Measurements from ENCODE around the gene CAMTA1. TPM values are rescaled to one million over a fixed set of nuclear protein-coding genes. Genes with fewer than 3 reads are reported as not detected.

The CAMTA1 gene
- polyA plus RNA-seq, 1 donor from 2014 or later = 162 TPM

DNA sequence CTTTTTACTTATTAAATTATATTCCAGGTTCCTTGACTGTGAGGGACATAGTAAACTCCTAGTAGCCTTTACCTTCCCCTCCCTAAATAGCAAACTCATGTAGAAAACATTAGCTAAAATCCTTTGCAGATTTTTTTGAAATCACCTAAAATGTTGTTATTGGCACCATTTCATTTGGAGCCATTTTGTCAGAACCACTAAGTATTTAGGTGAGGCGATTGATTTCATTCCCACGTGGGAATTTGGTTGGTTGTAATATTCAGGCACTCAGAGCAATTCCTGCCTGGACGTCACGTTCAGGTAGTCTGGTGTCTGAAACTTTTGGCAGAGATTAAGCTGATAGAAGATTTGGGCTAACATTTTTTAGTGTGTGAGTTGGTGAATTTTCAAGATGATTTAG lies 84.3 kb downstream of the CAMTA1 start:
- TF ChIP-seq, protein P1, sequence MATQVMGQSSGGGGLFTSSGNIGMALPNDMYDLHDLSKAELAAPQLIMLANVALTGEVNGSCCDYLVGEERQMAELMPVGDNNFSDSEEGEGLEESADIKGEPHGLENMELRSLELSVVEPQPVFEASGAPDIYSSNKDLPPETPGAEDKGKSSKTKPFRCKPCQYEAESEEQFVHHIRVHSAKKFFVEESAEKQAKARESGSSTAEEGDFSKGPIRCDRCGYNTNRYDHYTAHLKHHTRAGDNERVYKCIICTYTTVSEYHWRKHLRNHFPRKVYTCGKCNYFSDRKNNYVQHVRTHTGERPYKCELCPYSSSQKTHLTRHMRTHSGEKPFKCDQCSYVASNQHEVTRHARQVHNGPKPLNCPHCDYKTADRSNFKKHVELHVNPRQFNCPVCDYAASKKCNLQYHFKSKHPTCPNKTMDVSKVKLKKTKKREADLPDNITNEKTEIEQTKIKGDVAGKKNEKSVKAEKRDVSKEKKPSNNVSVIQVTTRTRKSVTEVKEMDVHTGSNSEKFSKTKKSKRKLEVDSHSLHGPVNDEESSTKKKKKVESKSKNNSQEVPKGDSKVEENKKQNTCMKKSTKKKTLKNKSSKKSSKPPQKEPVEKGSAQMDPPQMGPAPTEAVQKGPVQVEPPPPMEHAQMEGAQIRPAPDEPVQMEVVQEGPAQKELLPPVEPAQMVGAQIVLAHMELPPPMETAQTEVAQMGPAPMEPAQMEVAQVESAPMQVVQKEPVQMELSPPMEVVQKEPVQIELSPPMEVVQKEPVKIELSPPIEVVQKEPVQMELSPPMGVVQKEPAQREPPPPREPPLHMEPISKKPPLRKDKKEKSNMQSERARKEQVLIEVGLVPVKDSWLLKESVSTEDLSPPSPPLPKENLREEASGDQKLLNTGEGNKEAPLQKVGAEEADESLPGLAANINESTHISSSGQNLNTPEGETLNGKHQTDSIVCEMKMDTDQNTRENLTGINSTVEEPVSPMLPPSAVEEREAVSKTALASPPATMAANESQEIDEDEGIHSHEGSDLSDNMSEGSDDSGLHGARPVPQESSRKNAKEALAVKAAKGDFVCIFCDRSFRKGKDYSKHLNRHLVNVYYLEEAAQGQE (IDR thresholded peaks at IDR 0.05; ENCODE audit: borderline replicate concordance) = no peak
- no peak for TF ChIP-seq SMC3 (conservative IDR thresholded peaks at IDR 0.05; ENCODE audit: poor library complexity)
- TF ChIP-seq POLR2AphosphoS5 (IDR thresholded peaks at IDR 0.05) = no peak
- TF ChIP-seq EZH2 (IDR thresholded peaks at IDR 0.05; ENCODE audit: borderline replicate concordance, insufficient read depth, low read length, poor library complexity, severe bottlenecking) = no peak
- TF ChIP-seq MXI1 (conservative IDR thresholded peaks at IDR 0.05; ENCODE audit: poor library complexity, severe bottlenecking) = no peak
- no peak for TF ChIP-seq EP300 (conservative IDR thresholded peaks at IDR 0.05; ENCODE audit: poor library complexity, severe bottlenecking)
- TF ChIP-seq TAF1 (IDR thresholded peaks at IDR 0.05; ENCODE audit: low read depth) = no peak
- TF ChIP-seq, protein P2, sequence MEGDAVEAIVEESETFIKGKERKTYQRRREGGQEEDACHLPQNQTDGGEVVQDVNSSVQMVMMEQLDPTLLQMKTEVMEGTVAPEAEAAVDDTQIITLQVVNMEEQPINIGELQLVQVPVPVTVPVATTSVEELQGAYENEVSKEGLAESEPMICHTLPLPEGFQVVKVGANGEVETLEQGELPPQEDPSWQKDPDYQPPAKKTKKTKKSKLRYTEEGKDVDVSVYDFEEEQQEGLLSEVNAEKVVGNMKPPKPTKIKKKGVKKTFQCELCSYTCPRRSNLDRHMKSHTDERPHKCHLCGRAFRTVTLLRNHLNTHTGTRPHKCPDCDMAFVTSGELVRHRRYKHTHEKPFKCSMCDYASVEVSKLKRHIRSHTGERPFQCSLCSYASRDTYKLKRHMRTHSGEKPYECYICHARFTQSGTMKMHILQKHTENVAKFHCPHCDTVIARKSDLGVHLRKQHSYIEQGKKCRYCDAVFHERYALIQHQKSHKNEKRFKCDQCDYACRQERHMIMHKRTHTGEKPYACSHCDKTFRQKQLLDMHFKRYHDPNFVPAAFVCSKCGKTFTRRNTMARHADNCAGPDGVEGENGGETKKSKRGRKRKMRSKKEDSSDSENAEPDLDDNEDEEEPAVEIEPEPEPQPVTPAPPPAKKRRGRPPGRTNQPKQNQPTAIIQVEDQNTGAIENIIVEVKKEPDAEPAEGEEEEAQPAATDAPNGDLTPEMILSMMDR (IDR thresholded peaks at IDR 0.05; ENCODE audit: poor library complexity, severe bottlenecking) = no peak
- TF ChIP-seq RAD21 (conservative IDR thresholded peaks at IDR 0.05) = no peak
- Histone ChIP-seq H3K9me3 (ENCODE audit: low read length) (no peaks in the 10 kb centered on the region), H2AFZ (ENCODE audit: low read depth, low read length) (no peak overlapping the region), H3K27me3 (ENCODE audit: insufficient read depth, low read depth, low read length) (no peaks in the 10 kb centered on the region), H3K9me2 (ENCODE audit: insufficient read depth, low read length) (no peaks in the 10 kb centered on the region), H3K4me3 (ENCODE audit: low read length) (no peak overlapping the region), H3K36me3 (ENCODE audit: insufficient read depth, low read length) (no peaks in the 10 kb centered on the region), H3F3A (ENCODE audit: insufficient read depth, low read length, poor library complexity, severe bottlenecking) (no peaks in the 10 kb centered on the region), H3K27ac (ENCODE audit: low read length) (no peak overlapping the region), H3K79me2 (replicated peaks; ENCODE audit: insufficient read depth, low read length) (peaks cover 7% of the 10 kb centered on the region), H4K20me1 (ENCODE audit: insufficient read depth) (no peaks in the 10 kb centered on the region), H3K9ac (ENCODE audit: low read length) (no peak overlapping the region), H3K4me2 (ENCODE audit: low read length) (no peak overlapping the region)

DNA sequence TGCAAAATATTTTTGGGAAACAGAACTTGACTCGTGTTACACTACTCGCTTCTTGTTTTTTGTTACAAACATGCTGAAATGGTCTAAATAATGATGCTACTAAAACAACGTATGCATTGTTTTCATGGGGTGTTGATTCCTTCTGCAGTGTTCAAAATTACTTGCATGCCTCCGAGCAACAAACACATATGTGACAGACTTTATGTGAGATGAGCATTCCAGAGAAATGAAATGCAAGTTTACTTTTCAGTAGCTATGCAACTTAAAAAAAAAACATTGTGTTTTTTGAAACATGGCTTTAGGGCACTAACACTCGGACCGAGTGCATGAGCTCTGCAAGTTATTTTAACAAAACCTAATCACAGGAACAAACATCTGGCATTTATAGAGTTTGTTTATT lies 84.8 kb downstream of the CAMTA1 start:
- no peaks in the 10 kb centered on the region for H3K36me3 ChIP-seq (ENCODE audit: insufficient read depth, low read length)
- no peaks in the 10 kb centered on the region for H3K27me3 ChIP-seq (ENCODE audit: insufficient read depth, low read depth, low read length)
- peaks cover 7% of the 10 kb centered on the region for H3K79me2 ChIP-seq (replicated peaks; ENCODE audit: insufficient read depth, low read length)
- H3K27ac ChIP-seq (ENCODE audit: low read length) = no peak overlapping the region
- no peak overlapping the region for H3K4me3 ChIP-seq (ENCODE audit: low read length)
- no peak overlapping the region for H2AFZ ChIP-seq (ENCODE audit: low read depth, low read length)
- H3K4me2 ChIP-seq (ENCODE audit: low read length) = no peak overlapping the region
- TF ChIP-seq TAF1 (IDR thresholded peaks at IDR 0.05; ENCODE audit: low read depth) = no peak
- TF ChIP-seq SMC3 (conservative IDR thresholded peaks at IDR 0.05; ENCODE audit: poor library complexity) = no peak
- no peak for TF ChIP-seq EP300 (conservative IDR thresholded peaks at IDR 0.05; ENCODE audit: poor library complexity, severe bottlenecking)
- TF ChIP-seq MXI1 (conservative IDR thresholded peaks at IDR 0.05; ENCODE audit: poor library complexity, severe bottlenecking) = no peak
- no peak for TF ChIP-seq EZH2 (IDR thresholded peaks at IDR 0.05; ENCODE audit: borderline replicate concordance, insufficient read depth, low read length, poor library complexity, severe bottlenecking)
- TF ChIP-seq, protein P2 (IDR thresholded peaks at IDR 0.05; ENCODE audit: poor library complexity, severe bottlenecking) = no peak
- TF ChIP-seq, protein P1 (IDR thresholded peaks at IDR 0.05; ENCODE audit: borderline replicate concordance) = no peak
- TF ChIP-seq RAD21 (conservative IDR thresholded peaks at IDR 0.05) = no peak
- no peak for TF ChIP-seq POLR2AphosphoS5 (IDR thresholded peaks at IDR 0.05)
- no peaks in the 10 kb centered on the region for H3K9me3 ChIP-seq (ENCODE audit: low read length)
- H3F3A ChIP-seq (ENCODE audit: insufficient read depth, low read length, poor library complexity, severe bottlenecking) = no peaks in the 10 kb centered on the region
- H4K20me1 ChIP-seq (ENCODE audit: insufficient read depth) = no peaks in the 10 kb centered on the region
- H3K9me2 ChIP-seq (ENCODE audit: insufficient read depth, low read length) = no peaks in the 10 kb centered on the region
- no peak overlapping the region for H3K9ac ChIP-seq (ENCODE audit: low read length)

Data from neural cell (in vitro differentiated cells).